GM06990 (cell line): Measurements from ENCODE around the gene SAFB.

Source experiments
- DNase-seq: peaks from one replicate; pipeline ENCODE4 v3.0.0-alpha.2; 2011; ENCODE audit not compliant: insufficient read length; ENCODE audit errors: extremely low read depth
- H3K27me3 ChIP-seq: replicated peaks from 2 replicates; pipeline ENCODE4 v1.6.0; 2011; ENCODE audit warnings: low read length; ENCODE audit not compliant: control insufficient read depth, insufficient read depth
- H3K36me3 ChIP-seq: 2 replicates; pipeline ENCODE4 v1.5.1; 2011; ENCODE audit warnings: low read length; ENCODE audit not compliant: control insufficient read depth, insufficient read depth
- H3K4me3 ChIP-seq: replicated peaks from 2 replicates; pipeline ENCODE4 v1.5.1; 2011; ENCODE audit warnings: low read depth, mild to moderate bottlenecking, control low read depth, low read length
- CTCF ChIP-seq: IDR thresholded peaks from 2 replicates; pipeline ENCODE4 v1.5.1; 2011; ENCODE audit warnings: low read length, control low read depth, mild to moderate bottlenecking, inconsistent platforms; ENCODE audit not compliant: insufficient read depth, poor library complexity, severe bottlenecking

Gene SAFB

GRCh38 chr19:5664515-5664914, 41.6 kb downstream of the SAFB start:
- H3K4me3 ChIP-seq, result no peak overlapping the region
- no peak for TF ChIP-seq CTCF
- no peaks in the 10 kb centered on the region for H3K27me3 ChIP-seq
- peaks cover 47% of the 10 kb centered on the region for H3K36me3 ChIP-seq
- no peak for DNase-seq

GRCh38 chr19:5665781-5666513, 43.1 kb downstream of the SAFB start:
- Histone ChIP-seq H3K4me3 (no peak overlapping the region), H3K36me3 (peaks cover 49% of the 10 kb centered on the region), H3K27me3 (no peaks in the 10 kb centered on the region)
- TF ChIP-seq CTCF, result peak; percentile 9
- no peak for DNase-seq

GRCh38 chr19:5666921-5667610, 44.2 kb downstream of the SAFB start:
- peaks cover 47% of the 10 kb centered on the region for H3K36me3 ChIP-seq

GRCh38 chr19:5667751-5668271, 44.9 kb downstream of the SAFB start:
- DNase-seq, result no peak
- Histone ChIP-seq H3K36me3 (peaks cover 47% of the 10 kb centered on the region), H3K27me3 (no peaks in the 10 kb centered on the region), H3K4me3 (no peak overlapping the region)
- TF ChIP-seq CTCF, result no peak

More at GRCh38 chr19:5666921-5667610, 44.2 kb downstream of the SAFB start:
- TF ChIP-seq CTCF, result no peak
- Histone ChIP-seq H3K27me3 (no peaks in the 10 kb centered on the region), H3K4me3 (no peak overlapping the region)
- DNase-seq, result no peak

- Histone ChIP-seq H3K4me3 (no peak overlapping the region), H3K36me3 (peaks cover 39% of the 10 kb centered on the region), H3K27me3 (no peaks in the 10 kb centered on the region)
- TF ChIP-seq CTCF, result no peak
- DNase-seq, result no peak
Measured at GRCh38 chr19:5669212-5669611, 46.3 kb downstream of the SAFB start.
